Measurements from ENCODE around the gene SYTL3. TPM values are rescaled to one million over a fixed set of nuclear protein-coding genes. Genes with fewer than 3 reads are reported as not detected.

The SYTL3 gene
- total and polyA plus RNA-seq, 2 of the 8 experiments (the other 6 are each of a cell fraction or from before 2014, with no cell fraction given): 0.27 to 0.99 TPM

- TF ChIP-seq E2F6 (IDR thresholded peaks at IDR 0.05) (no peak), CHD7 (IDR thresholded peaks at IDR 0.05; ENCODE audit: insufficient replicate concordance, low read length) (no peak)
These were observed 46.4 kb upstream of the SYTL3 start (continued) for GRCh38 chr6:158603261-158604047.
